ENCODE measurements around the gene SNX15.

SNX15 gene

DNA sequence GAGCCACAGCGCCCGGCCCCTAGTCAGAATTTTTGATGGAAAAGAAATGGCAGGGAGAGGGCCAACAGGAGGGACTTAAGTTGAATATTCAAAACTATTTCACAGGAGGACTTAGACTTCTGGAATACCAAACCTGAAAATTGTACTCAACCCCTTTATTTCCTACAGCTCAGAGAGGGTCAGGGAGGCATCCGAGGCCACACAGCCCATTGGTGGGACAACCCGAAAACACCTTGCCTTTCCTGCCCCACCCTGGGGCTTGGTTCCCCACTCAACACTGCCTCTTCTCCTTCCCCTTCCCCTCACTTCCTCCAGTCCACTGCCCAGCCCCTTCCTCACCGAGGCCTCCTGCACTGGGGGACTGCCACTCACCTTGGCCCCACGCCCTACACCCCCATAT, 29.8 kb downstream of the SNX15 start:
- DNase-seq (ENCODE audit: low read depth, low spot score): no peak

GRCh38 chr11:65057526-65057925, 30.3 kb downstream of the SNX15 start:
- no peak for DNase-seq (ENCODE audit: low read depth, low spot score)

- DNase-seq (ENCODE audit: low read depth, low spot score): no peak
Observed at GRCh38 chr11:65058012-65058411, 30.8 kb downstream of the SNX15 start.

DNA sequence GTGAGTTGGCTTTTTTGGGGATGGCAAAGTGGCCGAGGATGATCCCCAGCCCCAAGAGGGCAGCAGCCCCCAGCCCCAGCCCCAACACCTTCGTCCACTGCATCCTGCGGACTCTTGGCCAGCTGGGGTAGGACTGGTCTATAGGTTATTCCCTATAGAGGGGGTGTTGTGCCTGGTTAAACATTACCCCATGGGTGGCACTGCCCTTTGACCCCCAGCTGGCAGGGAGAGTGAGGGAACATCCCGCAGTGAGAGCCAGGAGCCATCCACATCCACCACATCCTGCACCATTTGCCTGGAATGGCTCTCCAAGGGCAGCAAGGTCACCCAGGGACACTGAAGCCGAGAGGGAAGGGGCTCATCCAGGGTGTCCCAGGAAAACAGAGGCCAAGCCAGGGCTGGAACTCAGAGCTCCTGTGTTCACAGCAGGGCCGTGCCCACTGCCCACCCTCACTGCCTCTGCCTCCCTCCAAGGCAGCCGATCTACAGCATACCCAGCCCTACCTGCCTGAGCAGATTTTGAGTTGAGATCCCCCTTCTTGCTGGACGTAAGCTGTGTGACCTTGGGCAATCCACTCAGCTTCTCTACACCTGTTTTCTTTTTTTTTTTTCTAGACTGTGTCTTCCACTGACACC, 31.3 kb downstream of the SNX15 start, which contains the start of gene NAALADL1:
Gene NAALADL1 (minus strand): TSS at position 135 of the 636 bp plus-strand sequence. CDS start 32 bp downstream, at position 103.
- no peak for DNase-seq (ENCODE audit: low read depth, low spot score)

GRCh38 chr11:65059523-65059922, 32.3 kb downstream of the SNX15 start:
- DNase-seq (ENCODE audit: low read depth, low spot score): no peak

DNA sequence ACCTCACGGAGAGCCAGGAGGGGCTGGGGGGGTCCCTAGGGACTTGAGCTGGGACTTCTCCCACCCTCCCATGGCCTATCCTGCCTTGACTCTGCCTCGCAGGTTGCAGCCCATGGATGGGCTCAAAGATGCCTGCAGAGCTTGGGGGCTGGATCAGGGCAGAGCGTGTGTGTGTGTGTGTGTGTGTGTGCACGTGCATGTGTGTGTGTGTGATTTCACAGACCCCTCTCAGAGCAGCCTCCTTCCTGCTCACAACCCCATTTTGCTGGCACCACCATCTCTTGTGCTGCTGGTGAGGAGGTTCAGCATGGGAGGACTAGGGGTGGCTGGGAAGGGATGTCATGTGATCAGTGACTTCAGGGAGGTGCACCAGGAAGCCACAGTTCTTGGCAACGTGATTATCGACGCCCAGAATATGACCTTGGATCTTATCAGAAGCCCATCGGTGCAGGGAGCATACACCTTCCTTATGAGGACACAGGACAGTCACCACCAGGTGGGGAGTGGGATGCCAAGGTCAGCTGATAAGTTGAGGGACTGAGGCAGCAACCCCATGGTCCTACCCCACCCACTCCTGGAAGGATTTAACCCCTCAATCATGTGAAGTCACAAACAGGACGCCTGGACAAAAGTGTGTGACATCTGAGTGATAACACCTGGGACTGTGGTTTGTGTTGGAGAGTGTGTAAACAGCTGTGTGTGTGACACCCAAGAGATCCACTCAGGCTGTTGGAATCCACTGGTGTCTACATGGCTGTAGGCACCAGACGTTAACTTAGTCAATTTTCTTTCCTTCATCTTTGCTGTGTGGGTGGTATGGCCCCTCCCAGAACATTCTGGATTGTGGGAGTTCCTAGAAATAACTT, 33.0 kb downstream of the SNX15 start:
- DNase-seq (ENCODE audit: low read depth, low spot score): no peak

GRCh38 chr11:65060913-65061408, 33.7 kb downstream of the SNX15 start:
- no peak for DNase-seq (ENCODE audit: low read depth, low spot score)

- no peak for DNase-seq (ENCODE audit: low read depth, low spot score)
Observed at GRCh38 chr11:65063532-65063931, 36.3 kb downstream of the SNX15 start.

GRCh38 chr11:65064847-65065240, 37.6 kb downstream of the SNX15 start:
- DNase-seq (ENCODE audit: low read depth, low spot score): no peak

GRCh38 chr11:65065851-65066250, 38.6 kb downstream of the SNX15 start:
- DNase-seq (ENCODE audit: low read depth, low spot score): no peak

- no peak for DNase-seq (ENCODE audit: low read depth, low spot score)
Observed at GRCh38 chr11:65066315-65066714, 39.1 kb downstream of the SNX15 start.

DNA sequence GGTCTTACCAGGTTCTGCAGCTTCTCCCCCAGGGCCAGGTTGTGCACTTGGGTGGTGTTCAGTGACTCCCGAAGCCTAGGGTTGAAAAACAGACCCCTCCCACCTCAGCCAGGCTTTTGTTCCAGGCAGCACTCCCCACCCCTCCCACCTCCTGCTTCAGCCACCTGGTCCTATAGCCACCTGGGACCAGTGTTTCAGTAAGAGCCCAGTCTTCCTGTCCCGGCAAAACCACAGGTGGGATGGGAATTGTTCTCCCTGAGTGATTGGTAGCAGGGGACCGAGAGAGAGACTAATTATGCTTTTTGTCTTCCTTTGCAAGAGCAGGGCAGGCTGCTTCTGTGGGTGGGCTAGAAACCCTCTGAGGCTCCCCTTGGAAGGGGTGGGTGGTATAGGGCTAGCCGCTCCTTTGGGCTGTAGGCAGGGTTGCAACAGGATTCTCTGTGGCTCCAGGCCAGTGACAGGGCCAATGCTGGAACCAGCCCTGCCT, 39.6 kb downstream of the SNX15 start:
- DNase-seq (ENCODE audit: low read depth, low spot score): no peak

DNA sequence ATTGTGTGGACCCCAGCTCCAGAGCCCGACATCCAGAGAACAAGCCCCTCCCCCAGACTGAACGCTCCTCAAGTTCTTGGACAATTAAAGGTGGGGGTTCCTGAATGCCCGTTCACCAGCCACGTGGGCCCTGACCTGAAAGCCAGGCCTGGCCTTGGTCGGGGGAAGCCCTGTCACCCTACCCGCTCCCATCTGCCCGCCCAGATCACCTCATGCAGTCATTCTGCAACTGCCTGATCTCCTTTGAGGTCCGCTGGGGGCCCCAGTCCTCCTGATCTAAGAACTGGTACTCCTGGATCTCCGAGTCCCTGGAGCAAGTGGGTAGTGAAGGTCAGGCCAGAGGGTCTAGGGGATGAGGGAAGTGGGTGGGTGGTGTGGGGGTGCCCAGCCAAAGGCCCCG, 40.2 kb downstream of the SNX15 start:
- no peak for DNase-seq (ENCODE audit: low read depth, low spot score)

GRCh38 chr11:65069217-65069616, 42.0 kb downstream of the SNX15 start:
- DNase-seq (ENCODE audit: low read depth, low spot score): no peak

DNA sequence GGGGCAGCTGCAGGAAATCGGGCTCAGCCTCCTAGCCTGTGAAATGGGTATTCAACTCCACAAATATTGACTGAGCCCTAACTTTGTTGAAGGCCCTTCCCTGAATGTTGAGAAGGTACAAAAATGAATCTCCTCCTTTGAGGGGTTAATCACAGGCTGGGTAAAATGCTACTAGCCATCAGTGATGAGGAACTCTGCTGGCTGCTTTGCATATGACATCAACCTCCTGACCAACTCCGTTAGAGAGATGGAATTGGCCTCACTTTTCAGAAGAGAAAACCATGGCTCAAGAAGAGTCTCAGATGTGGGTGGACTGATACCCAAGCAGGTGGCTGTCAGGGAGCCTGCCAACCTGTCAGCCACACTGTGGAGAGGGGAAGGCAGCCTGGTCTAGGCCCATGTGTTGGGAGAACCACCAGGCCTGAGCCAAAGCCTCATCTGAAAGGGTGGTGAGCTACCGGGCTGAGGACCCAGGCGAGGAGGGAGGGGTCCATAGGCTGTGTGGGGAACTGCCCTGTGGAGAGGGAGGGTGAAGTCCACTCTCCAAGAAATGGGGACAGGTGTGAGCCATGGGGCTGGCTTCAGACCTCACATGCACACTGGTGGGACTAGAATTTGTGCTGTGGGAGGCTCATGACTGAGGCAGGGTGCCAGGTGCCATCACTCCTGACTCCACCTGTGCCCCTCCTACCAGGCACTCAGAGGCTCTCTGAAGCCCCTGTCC, 44.8 kb downstream of the SNX15 start:
- no peak for DNase-seq (ENCODE audit: low read depth, low spot score)

- DNase-seq (ENCODE audit: low read depth, low spot score): no peak
Observed at GRCh38 chr11:65072631-65072966, 45.4 kb downstream of the SNX15 start.

GRCh38 chr11:65077451-65077850, 50.2 kb downstream of the SNX15 start:
- no peak for DNase-seq (ENCODE audit: low read depth, low spot score)

DNA sequence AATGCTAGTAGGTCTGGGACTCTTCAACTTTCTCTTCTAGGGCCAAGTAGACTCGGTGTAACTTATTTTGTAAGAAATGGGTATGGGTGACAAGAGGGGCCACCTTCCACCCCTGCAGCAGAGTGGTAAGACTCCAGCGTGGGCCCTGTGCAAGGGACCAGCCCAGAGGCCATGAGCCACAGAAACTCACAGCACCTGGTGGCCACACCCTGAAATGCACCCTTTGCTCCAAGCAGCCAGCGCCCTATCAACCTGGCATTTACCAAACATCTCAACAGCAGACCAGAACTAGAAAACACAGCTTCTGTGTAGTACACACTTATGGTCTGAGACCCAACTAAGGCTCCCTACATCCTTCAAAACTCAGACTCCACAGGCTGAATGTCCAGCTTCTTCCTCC, 50.9 kb downstream of the SNX15 start:
- no peak for DNase-seq (ENCODE audit: low read depth, low spot score)

DNA sequence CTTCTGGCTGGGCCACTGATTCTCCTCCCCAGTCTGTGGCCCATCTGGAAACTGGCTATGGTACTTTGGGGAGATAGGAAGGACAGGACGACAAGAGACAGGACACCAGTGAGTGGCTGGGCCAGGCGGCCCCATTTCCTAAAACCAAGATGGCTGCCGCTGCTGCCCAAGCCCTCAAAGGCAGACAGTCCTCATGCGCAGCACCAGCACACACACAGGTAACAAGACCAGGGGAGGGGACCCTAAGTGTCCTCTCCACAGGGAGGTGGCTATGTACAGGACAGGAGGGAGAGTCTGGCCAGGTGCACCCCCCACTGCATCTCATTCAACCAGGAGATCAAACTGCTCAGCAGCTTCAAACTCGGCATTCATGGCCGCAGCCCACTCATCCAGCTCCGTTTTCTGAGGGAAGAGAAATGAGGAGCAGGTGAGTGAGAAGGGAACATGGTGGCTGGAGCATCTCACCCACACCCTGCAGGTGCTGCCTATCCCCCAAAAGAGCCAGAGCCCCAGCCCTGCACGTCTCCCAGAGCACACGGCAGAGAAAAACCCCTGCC, 51.6 kb downstream of the SNX15 start:
- DNase-seq (ENCODE audit: low read depth, low spot score): no peak

- no peak for DNase-seq (ENCODE audit: low read depth, low spot score)
Observed at GRCh38 chr11:65083134-65083833, 56.0 kb downstream of the SNX15 start.
